Activated T-cell treated with anti-CD3 and anti-CD28 coated beads, Interleukin-2, amount 50 U/mL, for 48 hours (primary cell): Measurements from ENCODE around the gene TMEM150A.
"Not testable (repeated sequence)": the region's sequence is repeated elsewhere in the genome, so short reads cannot be mapped to it uniquely, and the experiment has no call there.

ENCODE experiments used
- DNase-seq, 2 experiments: peaks; one replicate each; pipeline ENCODE4 v3.0.0-alpha.2; 2020

Gene TMEM150A

DNA sequence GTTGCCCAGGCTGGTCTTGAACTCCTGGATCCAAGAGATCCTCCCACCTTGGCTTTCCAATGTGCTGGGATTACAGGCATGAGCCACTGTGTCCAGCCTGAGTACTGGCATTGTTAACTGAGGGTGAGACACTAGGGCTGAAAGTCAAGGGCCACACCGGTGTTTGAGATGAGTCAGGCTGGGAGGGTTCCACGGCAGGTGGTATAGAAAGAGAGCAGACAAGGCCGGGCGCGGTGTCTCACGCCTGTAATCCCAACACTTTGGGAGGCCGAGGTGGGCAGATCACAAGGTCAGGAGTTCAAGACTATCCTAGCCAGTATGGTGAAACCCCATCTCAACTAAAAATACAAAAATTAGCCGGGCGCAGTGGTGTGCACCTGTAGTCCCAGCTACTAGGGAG is 10.2 kb downstream of the TMEM150A start:
- not testable (repeated sequence) for DNase-seq

DNA sequence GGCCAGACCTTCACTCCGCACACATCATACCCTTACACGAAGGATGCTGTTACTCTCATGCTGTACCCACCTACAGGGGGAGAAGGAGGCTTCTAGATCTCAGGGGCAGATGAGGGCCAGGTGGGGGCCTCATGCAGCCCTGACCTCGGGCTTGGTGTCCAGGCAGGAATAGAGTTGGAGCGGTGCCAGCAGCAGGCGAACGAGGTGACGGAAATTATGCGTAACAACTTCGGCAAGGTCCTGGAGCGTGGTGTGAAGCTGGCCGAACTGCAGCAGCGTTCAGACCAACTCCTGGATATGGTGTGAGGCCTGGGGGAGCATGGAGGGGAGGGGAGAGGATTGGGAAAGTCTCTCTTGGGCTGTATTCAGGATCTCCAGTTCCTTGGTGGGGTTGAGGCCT is 10.9 kb downstream of the TMEM150A start:
- DNase-seq, result no peak

DNA sequence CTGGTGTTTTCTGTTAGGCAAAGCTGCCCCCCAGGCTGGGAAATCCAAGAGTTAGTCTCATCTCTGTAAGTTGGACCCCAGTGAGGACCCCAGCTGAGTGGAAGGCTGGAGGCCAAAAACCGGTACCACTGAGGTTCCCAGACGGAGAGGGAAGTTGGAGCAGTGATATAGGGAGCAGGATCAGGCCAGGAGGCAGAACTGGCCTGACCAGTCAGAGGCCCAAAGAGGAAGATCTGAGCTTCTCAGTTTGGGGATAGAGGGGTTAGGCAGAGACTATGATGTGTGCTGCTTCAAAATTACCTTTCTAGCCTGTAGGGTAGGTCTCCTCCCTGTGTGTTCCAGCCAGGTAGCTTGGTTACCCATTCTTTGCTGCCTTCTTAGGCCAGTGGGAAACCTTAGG is 11.5 kb downstream of the TMEM150A start:
- no peak for DNase-seq

DNA sequence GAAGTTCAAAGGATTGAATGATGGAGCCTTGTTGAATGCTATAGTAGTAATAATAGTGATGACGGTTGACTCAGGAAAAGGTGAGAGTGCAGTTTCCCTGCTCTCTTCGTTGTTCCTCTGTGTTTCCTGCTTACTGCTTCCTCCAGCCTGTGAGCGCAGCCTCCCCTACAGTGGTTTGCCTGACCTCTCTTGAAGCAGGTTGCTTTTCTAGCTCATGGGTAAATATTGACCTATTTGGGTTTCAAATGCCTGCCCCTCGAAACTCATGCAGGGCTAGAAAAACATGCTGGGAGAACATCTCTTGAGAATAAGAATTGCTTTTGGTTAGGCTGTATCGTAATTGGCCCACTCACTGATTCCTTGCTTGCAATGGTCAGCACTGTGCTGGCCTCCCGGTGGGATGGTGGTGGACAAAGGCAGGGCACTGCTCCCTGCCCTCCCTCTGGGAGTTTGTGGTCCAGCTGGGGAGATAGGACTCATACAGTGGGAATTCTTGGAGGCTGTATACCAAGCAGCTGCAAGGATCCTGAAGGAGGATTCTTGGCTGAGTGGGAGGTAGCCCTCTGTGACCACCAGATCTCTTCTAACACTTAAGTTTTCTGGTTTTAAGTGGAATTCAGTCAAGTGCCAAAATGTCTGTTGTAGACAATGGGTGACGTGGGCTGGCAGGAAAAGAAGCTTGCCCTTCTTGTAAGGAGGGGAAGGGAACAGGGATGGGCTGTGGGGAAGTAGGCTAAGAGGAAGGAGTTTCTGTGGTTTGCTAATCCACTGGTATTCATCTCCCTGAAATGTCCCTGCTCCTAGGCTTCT is 12.3 kb downstream of the TMEM150A start:
- no peak for DNase-seq

DNA sequence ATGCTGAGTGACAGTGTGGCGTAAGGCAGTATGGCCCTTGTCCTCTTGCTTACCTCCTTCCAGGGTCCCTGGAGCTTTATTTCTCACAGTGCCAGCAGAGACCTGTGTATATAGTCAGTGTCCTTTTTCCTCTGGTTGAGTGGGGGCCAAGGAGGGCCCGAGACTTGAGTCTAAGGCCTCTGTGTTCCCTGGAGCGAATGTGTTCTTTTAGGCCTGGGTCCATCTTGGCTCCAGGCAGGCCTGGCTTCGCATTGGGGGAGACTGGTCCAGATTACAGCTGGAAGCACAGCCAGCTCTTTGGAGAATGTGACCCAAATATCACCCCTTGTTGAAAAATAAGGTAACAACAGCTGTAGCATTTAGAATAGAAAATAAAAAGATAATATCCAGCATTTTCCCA is 13.3 kb downstream of the TMEM150A start:
- DNase-seq, result no peak

DNA sequence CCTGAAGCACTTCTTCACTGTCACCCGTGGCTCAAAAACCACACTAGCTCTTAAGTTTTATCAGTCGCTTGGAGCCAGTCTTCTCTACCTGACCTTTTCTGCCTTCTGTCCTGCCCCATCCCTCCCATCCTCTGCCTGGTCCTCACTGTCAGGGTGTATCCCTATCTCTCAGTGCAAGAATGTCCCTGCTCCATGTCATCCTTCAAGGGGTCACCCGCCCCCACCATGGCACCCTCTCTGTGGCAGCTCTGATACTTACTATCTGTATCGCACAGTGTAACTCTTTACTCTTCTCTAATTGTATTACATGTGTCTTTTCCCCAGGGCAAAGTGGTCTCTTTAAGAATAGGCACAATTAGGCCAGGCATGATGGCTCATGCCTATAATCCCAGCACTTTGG is 13.9 kb downstream of the TMEM150A start:
- no peak for DNase-seq

DNA sequence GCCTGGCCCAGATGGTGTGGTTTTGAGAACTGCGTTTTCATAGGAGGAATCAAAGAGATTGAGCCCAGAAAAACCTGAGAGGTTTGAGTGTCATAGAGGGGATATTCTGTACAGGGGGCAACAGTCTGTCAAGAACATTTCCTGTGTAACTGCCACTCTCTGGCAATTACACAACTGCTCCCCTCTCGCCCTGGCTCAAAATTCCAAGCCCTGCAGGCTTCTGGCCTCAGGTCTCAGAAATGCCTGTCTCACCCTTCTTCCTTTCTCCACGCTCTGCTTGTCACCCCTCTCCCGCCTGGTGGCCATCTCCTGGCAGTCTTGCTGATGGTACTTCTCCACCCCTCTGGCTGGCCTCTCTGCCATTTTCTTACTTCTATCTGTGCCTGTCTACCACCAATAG is 14.3 kb downstream of the TMEM150A start:
- no peak for DNase-seq

DNA sequence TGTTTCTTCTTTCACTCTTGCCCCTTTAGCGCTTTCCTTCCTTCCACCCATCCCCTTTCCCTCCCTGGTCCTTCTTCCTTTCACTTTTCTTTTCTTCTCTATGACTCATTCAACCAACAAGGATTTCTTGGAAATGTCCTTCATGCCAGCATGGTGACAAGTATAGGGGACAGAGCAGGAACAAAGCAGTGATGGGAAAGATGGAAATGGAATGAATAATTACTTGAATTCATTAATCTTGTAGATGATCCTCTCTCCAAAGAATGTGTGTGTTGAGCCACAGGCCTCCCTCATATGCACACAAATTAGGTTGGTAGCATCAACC is 16.8 kb downstream of the TMEM150A start:
- DNase-seq, result no peak

DNA sequence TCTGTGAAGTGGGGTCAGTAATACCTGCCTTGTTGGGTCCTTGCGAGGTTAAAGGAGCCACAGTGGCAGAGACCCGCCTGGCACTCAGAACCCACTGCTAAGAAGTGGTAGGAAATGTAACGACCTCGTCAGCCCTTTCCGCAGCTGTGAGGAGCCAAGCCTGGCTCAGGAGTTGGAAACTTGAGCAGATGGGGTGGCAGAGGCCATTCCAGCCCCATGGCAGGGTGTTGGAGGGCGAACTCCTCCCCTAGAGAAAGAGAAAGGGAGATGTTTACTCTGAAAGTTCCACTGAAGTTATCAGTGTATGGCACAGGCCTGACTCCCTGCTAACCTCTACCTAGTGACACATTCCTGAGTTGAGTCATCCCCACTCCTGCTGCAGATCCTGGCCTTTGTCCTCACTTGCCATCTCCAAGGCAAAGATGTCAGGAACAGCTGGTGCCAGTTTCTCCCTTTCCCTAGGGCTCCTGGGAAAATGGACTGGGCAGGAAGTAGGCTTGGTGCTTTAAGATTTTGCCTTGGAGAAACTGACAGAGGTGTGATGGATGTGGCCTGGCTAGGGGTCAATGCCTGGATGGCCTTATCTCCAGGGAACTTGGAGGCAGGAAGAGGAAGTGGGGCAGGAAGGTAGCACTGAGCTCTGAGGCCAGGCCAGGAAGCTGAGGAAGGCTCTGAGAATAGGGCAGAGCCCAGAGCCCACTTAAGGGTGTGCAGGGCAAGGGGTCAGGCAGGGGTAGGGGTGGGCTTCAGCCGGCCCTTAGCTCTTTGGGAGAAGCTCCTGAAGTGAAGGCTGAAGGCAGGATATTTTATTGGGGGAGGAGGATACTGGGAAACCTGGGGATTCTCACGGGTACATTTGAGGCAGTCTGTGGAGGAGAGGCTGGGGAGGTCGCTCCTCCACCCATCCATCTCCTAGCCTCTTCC is 17.4 kb downstream of the TMEM150A start:
- peak; percentile 56 to 60 for DNase-seq

DNA sequence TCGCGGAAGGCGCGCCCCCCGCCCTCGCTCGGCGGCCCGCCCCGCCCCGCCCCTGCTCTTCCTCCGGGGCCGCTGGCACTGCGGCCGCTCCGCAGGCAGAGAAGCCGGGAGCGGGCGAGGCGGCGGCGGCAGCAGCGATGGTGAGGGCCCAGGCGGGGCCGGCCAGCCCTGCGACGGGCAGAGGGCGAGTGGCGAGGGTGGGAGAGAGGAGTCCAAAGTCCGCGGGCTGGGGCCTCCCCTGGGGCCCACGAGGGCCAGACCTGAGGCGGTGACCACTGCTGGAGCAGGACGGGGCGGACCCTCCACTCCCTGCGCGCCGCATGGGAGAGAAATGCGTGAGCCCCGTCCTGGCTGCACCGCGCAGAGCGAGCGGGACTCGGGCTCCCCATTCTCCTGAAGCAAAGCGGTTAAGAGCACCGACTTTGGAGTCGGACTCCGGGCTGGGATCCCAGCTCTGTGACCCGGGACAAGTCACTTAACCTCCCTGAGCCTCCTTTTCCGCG is 18.1 kb downstream of the TMEM150A start, which contains the start of gene VAMP5:
Gene VAMP5 (plus strand): TSS at position 78 of the 503 bp plus-strand sequence. CDS start 60 bp downstream, at position 138.
- peak; percentile 53 to 56 for DNase-seq

DNA sequence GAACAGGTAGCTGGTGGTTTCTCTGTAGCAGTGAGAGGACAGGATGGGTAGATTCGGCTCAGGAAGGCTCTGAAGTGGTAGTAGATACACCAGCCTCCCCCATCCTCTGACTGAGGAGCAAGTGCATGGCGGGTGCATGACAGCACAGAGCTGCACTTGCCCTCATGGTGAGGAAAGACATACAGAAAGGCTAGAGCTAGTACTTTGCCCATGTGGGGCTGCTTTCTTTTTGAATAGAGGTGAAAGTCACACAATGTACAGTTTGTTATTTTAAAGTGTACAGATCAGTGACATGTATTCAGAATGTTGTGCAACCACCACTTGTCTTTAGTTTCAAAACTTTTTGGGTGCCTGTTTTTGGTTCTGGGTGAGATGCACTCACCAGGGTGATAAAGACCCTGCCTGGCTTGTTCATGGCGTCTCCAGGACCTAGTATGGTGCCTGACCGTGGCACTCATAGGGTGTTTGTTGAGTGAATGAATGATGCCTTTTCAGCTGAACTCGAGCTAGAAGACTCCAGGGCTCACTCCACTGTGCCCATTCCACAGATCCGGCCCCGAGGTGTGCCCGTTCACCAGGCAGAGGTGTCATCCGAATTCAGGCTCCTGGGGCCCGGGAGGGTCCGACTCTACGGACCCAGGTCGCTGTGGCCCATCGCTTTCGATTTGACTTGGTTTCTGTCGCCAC is 18.7 kb downstream of the TMEM150A start:
- DNase-seq, result peak in 1 of 2 experiments; percentile 65

DNA sequence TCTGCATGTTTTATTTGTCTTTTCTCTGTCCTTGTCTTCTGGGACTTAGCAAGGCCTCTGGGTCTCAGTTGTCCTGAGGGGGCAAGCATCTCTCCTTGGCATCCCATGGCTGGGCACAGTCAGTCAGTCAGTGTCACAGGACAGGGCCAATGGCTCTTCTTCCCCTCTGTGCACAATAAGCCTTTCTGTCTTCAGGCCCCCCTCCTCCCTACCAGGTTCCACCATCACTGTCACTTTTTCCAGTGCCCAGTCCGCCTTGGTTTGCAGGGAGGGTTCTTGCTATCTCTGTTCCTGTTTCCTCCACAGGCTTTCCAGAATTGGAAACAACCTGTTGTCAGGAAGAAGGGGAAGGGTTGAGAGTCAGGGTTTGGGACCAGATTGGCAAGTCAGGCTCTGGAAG is 20.0 kb downstream of the TMEM150A start:
- no peak for DNase-seq

DNA sequence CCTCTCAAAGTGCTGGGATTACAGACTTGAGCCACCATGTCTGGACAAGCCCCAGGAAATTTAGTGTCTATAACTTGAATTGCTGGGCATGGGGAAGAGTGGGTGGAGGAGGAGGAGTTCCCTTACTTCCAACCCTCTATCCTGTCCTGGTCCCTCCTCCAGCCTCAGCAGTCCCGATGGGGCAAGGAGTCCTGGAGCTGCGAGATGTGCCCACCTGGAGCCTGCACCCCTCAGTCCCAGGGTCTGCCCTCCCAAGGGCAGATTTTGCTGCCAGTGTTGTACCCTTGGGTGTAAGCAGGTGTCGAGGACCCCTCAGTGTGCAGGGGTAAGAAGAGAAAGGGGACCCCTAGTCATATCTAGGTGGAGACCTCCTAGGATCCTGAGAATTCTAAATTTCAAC is 22.3 kb downstream of the TMEM150A start:
- no peak for DNase-seq

DNA sequence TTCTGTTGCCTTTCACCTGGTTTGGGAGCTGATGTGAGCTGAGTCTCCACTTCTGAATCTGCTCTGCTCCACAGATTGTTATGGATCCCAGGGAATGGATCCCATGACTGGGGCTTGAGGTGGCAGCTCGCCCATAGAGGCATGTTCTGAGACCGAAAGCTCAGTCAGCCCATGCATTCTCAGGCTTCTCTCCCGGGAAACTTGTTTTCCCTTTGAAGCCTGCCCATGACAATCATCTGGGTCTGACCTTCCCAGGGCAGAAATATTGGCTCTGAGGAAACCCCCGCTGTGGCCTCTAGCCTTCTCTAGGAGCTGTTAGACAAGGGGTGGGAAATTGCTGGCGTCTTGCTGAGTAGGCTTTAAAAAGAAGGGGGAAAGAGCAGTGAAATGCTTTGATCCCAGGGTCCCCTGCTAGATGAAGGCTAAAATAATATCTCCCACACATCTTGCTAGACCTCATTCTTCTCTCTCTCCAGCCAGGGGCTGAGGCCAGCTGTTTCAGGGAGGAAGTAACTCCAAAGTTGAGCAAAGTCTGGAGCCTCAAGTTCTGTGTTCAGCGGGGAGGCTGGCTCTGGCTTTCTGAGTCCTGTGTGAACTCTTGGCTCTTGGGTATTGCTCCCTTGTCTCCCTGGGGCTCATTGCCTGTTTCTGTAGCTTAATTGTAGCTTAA is 23.1 kb downstream of the TMEM150A start:
- DNase-seq, result no peak

DNA sequence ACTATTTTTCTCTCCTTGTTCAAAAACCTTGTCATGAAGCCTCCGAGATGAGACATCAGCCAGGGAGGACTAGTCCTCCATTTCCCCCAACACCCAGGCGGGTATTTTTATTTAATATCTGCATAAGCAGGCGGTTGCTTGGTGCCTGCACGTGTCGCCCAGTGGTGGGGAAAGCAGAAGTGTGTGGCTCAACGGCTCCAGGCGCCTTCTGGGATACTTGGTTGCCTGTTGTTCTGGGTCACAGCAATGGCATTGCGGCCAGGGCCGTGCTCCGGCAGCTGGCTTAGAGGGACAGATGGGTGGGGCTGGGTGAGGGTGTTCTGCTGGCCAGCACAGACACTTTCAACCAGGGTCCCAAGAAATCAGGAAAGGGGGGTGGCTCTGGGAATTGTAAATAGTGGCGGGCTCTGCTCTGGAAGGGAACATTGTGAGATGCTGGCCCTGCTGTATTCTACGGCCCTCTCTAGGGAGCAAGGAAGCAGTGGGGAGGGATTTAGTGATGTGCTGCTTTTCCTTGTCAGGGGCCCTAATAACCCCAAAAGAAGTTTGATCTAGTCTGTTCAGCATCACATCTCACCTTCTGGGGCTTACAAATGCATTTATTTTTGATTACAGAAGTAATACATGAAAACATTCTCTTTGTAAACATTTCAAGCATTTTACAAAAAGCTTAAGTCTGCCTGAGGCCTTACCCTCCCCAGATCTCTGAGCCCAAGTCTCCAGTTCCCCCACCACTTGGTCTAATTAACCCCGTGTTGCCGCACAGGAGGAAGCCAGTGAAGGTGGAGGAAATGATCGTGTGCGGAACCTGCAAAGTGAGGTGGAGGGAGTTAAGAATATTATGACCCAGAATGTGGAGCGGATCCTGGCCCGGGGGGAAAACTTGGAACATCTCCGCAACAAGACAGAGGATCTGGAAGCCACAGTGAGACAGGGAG is 24.0 kb downstream of the TMEM150A start:
- peak; percentile 40 to 48 for DNase-seq

DNA sequence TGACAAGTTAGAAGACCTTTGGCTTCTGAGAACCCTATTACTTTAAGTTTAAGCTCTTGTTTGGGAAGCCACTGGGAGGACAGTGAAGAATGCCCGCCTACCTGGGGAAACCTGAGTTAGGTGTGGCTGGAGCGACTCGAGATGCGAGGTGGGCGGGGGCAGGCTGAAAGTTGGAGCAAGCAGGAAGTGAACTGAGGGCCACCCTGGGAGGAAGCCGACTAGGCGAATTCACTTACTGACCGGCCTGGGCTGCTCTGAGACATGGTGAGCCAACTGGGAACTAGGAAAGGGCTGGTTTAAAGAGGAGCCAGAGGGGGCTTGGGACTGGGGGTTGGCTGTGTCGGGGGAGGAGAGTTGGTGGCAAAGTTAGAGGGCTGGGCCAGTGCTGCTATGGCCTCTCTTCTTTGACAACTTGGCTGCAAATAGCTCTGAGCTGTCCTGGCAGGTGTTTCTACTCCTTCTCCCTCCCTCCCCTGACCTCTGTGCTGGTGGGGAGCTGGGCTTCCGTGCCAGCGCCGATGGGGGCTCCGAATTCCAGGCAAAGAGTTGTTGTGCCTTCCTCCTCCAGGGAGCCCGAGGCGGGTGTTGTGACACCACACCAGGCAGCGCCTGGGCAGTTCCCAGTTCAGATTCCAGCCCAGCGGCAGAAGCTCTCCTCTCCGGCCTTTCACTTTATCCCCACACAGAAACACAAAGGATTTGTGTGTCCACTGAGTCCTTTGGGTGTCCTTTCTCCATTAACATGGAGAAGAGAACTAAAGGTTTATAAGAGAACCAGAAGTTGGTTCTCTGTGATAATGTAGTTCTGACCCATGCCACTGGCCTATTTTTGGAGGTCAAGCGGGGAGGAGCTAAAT is 24.9 kb downstream of the TMEM150A start, which contains the start of gene VAMP8:
Gene VAMP8 (plus strand): TSS at position 201 of the 857 bp plus-strand sequence. CDS start 61 bp downstream, at position 262.
- DNase-seq, result peak; percentile 73 to 79

DNA sequence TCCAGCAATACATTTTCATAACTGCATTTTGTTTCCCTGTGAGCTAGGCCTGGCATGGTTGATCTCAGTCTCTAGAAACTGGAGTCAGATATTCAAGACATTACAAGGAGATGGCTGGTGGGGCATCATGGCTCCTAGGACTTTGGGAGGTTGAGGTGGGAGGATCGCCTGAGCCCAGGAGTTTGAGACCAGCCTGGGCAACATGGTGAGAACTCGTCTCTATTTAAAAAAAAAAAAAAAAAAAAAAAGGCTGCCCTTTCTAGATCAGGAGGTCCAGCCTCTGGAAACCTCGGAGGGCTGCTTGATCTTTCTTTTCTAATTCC is 25.5 kb downstream of the TMEM150A start:
- no peak for DNase-seq

DNA sequence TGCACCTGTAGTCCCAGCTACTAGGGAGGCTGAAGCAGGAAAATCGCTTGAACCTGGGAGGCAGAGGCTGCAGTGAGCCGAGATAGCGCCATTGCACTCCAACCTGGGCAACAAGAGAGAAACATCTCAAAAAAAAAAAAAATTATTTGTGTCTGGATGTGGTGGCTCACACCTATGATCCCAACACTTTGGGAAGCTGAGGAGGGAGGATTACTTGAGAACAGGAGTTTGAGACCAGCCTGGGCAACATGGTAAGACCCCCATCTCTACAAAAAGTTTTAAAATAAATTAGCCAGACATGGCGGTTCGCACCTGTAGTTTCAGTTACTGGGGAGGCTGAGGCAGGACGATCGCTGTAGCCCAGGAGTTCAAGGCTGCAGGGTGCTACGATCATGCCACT is 26.8 kb downstream of the TMEM150A start:
- no peak for DNase-seq

DNA sequence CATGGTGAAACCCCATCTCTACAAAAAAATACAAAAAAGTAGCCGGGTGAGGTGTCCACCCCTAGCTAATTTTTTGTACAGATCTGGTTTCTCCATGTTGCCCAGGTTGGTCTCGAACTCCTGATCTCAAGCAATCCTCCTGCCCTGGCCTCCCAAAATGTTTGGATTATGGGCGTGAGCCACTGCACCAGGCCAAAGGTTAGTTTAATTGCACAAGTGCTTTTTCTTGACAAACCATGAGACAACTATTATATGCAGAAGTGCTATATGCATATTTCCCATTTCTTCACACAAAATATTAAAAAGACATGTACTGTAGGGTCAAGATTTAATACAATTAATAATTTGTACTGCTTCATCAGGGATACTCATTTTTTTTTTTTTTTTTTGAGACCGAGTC is 36.2 kb downstream of the TMEM150A start:
- DNase-seq, result no peak

DNA sequence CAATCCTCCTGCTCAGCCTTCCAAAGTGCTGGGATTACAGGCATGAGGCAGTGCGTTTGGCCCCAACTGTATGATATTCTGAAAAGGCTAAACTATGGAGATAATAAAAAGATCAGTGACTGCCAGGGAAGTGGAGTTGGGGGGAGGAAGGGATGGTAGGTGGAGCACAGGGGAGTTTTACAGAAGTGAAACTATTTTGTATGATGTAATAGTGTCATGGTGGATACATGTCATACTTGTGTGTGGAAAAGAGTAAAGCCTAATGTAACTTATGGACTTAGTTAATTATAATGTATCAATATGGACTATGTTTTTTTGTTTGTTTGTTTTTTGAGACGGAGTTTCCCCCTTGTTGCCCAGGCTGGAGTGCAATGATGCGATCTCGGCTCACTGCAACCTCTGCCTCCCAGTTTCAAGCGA is 38.3 kb downstream of the TMEM150A start:
- no peak for DNase-seq
